Activated naive CD4-positive, alpha-beta T cell treated with anti-CD3 and anti-CD28 coated beads, Interleukin-2, amount 50 U/mL, for 16 hours (primary cell): Measurements from ENCODE around the gene PAGR1.
"Not testable (repeated sequence)": the region's sequence is repeated elsewhere in the genome, so short reads cannot be mapped to it uniquely, and the experiment has no call there.

Experiments used
- DNase-seq: peaks from one replicate; pipeline ENCODE4 v3.0.0-alpha.2; 2020

PAGR1 gene

GRCh38 chr16:29841631-29842030 is 25.7 kb downstream of the PAGR1 start:
- DNase-seq = no peak

- no peak for DNase-seq
These were observed 26.9 kb downstream of the PAGR1 start for GRCh38 chr16:29842732-29843346.

- DNase-seq = no peak
These were observed 28.0 kb downstream of the PAGR1 start for GRCh38 chr16:29843931-29844330.

GRCh38 chr16:29844575-29845331 is 28.8 kb downstream of the PAGR1 start:
- no peak for DNase-seq

- DNase-seq = no peak
These were observed 29.7 kb downstream of the PAGR1 start for GRCh38 chr16:29845656-29846055.

- peak; percentile 84 for DNase-seq
These were observed 32.7 kb downstream of the PAGR1 start for GRCh38 chr16:29848420-29849297.

- DNase-seq = no peak
These were observed 33.6 kb downstream of the PAGR1 start for GRCh38 chr16:29849505-29849904.

- no peak for DNase-seq
These were observed 35.0 kb downstream of the PAGR1 start for GRCh38 chr16:29850998-29851397.

- no peak for DNase-seq
These were observed 36.7 kb downstream of the PAGR1 start for GRCh38 chr16:29852654-29853053.

GRCh38 chr16:29854520-29855100 is 38.7 kb downstream of the PAGR1 start:
- no peak for DNase-seq

- no peak for DNase-seq
These were observed 41.3 kb downstream of the PAGR1 start for GRCh38 chr16:29857133-29857760.

- no peak for DNase-seq
These were observed 42.3 kb downstream of the PAGR1 start for GRCh38 chr16:29858149-29858849.

- no peak for DNase-seq
These were observed 43.0 kb downstream of the PAGR1 start for GRCh38 chr16:29858974-29859373.

- DNase-seq = no peak
These were observed 44.3 kb downstream of the PAGR1 start for GRCh38 chr16:29860218-29860617.

GRCh38 chr16:29862383-29862883 is 46.5 kb downstream of the PAGR1 start:
- DNase-seq = no peak

GRCh38 chr16:29862884-29863668 is 47.1 kb downstream of the PAGR1 start, which contains the start of gene CDIPT:
TSS of gene CDIPT (minus strand) at chr16:29863226. CDS start at chr16:29862857, 369 bp downstream.
- DNase-seq = peak; percentile 93

- no peak for DNase-seq
These were observed 47.7 kb downstream of the PAGR1 start for GRCh38 chr16:29863669-29863984.

GRCh38 chr16:29864205-29864604 is 48.3 kb downstream of the PAGR1 start:
- DNase-seq = no peak

GRCh38 chr16:29868396-29869009 is 52.6 kb downstream of the PAGR1 start:
- DNase-seq = no peak

- not testable (repeated sequence) for DNase-seq
These were observed 53.1 kb downstream of the PAGR1 start for GRCh38 chr16:29869067-29869466.
